ENCODE results near the gene PANK3.
"Not testable (repeated sequence)": the region's sequence is repeated elsewhere in the genome, so short reads cannot be mapped to it uniquely, and the experiment has no call there.

Gene PANK3

DNA sequence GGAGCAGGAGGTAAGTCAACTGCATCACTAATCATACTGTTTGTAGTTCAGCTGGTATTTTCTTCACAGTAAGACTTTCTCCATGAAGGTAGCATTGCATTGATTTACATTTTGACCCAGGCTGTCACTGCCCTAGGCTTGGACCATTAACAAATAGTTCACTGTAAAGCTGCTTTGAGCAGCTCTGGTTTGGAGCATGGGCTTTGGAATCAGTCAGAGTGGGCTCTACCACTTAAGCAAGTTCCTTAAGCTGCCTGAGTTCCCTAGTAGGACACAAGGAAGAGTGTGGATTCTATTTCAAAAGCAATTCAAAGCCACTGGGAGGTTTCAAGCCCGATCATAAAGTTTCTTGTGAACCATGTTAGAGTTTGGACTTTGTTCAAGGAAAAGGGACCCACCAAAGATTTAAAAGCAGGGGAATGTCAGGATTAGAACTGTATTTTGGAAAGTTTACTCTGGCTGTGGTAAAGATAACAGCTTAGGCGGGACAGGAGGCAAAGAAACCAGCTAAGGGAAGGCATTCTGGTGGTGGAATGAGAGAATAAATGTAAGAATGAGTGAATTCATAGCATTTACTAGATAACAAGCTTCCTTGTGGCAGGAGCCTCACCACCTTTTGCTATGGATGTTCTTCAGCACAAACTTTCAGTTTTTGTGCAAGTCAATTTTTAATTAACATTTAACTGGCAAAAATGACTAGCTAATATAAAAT, 12.3 kb upstream of the PANK3 start:
- DNase-seq = no peak

DNA sequence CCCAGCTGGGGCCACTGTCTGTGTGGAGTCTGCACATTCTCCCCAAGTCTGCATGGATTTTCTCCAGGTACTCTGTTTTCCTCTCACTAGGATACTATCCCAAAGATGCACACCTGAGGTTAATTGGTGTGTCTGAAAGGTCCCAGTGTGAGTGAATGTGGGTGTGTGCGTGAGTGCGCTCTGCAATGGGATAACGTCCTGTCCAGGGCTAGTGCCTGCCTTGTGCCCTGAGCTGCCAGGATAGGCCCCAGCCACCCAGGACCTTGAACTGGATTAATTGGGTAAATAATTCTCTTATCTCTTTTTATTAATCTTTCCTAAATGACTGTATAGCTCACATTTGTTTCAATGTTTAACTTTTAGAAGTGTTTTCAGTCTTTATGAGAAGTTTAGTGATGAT, 11.5 kb upstream of the PANK3 start:
- no peak for DNase-seq

DNA sequence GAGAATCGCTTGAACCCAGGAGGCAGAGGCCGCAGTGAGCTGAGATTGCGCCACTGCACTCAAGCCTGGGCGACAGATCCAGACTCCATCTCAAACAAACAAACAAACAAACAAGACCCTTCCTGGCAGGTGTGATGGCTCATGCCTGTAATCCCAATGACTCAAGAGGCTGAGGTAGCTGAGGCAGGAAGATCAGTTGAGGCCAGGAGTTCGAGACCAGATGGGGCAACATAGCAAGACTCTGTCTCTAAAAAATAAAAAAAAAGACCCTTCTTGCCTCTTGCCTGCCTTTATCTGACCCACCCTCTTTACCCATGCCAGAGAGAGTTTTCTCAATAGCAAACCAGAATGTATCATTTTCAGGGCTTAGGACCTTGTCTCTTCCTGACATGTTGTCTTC, 8.8 kb upstream of the PANK3 start:
- DNase-seq = no peak

DNA sequence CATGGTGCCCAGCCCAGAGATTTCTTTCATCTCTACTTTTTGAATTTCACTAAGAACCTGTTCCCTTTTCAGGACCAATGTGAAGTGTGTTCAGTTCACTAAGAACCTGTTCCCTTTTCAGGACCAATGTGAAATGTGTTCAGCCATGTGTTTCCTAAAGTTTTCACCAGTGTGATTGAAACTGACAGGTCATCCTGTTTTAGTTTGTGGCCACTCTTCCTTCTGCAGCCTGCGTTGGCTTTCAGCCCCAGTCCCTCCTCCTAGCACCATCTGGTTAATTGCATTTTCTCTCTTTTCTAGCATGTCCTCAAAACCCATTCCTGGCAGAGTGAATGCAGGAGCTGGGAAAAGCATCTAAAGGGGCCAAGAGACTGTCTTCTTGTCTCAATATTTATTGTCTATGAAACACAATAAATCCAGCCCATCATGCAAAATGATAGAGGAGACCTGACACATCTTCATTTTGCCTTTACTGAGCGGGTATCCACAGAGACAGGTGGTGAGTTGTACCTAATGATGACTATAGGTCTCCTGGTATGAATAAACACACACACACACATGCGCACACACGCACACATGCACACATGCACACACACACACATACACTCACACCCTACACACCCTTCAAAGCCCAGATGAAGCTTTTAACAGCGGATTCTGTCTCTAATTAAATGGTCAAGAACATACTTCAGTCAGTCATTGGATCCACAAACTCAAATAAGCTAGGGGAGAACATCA, 6.1 kb upstream of the PANK3 start:
- peak; percentile 58 for DNase-seq

DNA sequence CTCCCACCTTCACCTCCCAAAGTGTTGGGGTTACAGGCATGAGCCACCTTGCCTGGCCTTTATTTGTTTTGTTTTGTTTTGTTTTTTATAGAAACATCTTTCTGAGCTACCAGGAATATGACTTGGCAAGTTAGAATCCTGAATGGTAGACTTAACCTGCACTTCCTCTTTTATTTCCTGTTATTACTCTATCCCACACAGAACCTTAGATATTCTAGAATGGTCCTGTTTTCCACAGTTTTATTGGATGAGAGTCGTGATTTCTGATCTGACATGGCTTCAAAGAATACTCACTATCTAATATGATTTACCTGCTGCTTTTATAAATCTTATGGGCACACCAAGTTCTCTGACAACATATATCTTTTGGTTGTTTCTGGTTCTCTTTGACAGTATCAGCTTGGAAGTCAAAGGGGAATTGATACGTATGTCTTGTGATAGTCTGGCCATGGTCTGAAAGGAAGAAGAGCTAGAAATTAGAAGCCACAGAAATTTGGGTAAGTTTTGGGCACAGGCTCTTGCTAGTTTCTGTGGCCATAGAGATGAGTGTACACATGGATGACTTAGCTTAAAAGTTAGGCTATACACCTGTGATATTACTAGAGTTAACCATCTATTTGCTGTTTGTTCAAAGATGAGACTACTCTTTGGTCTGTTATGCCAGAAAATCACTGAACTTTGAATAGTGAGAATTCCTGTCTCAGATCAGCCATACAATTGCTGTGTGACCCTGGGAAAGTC, 4.7 kb upstream of the PANK3 start:
- no peak for DNase-seq

DNA sequence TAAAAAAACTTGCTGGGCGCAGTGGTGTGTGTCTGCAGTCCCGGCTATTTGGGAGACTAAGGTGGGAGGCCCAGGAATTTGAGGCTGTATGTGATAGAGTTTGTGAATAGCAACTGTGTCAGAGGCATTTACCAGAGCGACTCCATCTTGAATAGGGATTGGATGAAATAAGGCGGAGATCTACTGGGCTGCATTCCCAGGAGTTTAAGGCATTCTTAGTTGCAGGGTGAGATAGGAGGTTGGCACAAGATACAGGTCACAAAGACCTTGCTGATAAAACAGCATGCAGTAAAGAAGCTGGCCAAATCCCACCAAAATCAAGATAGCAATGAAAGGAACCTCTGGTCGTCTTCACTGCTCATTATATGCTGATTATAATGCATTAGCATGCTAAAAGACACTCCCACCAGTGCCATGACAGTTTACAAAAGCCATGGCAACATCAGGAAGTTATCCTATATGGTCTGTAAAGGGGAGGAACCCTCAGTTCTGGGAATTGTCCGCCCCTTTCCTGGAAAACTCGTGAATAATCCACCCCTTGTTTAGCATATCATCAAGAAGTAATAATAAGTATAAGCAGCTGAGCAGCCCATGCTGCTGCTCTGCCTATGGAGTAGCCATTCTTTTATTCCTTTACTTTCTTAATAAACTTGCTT, 1.8 kb upstream of the PANK3 start:
- DNase-seq = not testable (repeated sequence)

DNA sequence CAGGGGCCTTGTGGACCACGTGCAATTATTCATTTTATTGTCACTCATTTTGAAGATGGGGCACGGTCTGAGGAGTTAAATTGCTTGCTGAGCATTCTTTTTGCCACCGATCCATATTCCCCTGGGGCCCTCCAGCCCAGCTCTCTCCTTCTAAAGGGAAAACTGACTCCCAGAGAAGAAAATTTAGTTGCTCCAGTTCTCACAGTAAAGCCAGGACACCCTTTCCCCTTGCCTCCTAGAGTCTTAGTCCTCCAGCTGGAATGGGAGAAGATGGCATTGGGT, 1.0 kb upstream of the PANK3 start:
- DNase-seq = no peak

DNA sequence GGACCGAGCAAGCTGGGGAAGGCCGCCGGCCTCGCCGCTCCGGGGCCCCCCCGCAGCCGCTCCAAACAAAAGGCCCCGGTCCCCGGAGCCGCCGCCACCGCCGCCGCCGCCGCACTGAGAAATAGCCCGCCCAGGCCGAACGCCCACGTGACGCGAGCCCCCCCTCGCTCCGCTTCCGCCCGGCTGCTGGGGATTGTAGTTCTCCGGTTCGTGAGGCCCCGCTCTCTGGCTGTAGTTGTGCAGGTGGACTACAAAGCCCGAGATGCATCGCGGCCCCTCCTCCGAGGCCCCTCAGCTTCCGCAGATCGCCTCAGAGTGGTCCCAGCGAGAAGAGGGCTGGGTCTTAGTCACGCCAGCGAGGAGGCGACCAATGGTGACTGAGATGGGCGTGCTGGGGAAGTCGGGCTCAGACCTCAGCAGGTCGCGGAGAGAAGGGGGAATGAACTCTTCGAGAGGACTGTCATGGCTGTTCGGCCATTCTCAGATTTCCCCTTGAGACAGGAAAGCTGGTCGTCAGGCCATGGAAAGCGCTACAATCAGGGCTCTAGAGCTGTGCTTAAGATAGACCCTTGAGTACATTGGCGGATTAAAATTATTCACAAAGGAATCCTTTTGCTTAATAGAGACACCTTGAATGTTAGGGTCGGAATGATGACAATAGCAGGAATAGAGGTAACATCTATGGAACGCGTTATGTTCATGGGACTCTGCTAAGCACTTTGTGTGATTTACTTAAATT, 489 bp upstream of the PANK3 start:
- peak; percentile 98 for DNase-seq

DNA sequence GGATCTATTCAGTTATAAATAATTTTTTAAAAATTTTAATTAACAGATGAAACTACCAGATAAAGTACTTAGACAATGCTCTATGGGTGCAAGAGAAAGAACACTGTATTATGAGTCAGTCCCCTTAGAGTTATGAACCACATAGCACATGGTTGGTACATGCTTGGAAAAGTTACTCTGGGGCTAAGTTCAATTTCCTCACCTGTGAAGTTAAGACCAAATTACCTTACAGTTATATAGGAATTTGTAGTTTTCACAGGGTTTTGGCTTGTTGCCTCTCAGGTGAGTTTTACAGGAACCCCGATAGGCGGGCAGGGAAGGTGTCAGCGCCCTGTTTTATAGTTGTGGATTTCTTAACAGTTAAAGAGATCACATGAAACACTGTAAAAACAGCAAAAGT, 1.2 kb downstream of the PANK3 start:
- no peak for DNase-seq

DNA sequence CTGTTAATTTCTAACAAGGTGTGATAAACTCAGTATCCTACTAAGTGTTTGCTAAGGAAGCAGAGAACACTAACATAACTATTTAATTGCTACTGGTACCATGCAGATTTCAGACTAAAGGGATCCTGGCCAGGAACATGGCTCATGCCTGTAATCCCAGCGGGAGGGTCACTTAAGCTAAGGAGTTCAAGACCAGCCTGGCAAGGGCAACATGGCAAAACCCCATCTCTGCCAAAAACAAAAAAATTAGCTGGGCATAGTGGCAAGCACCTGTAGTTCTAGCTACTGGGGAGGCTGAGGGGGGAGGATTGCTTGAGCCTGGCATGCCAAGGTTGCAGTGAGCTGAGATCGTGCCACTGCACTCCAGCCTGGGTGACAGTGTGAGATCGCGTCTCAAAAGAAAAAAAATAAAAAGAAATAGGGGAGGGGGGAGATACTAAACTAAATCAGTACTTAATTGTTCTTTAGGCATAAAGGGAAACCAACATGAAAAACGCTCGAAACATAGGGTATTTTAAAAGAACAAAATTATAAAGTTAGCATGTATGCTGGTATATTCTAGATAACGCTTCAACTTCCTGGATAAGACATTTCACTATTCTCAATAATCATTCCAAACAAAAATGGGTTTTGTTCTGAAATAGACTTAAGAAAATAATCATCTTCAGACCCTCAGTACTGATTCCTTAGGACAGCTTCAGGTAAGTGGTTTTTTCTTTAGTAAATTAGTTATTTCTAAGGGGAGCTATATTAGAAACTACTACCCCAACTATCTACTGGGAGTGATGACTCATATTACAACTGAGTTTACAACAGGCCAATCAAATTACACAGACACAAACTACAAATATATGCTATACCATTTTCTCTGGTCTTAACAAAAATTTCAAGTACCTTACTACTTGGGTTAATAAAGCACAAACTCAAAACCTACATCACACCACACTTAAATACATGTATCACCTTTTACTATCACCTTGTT, 3.5 kb downstream of the PANK3 start:
- DNase-seq = no peak

DNA sequence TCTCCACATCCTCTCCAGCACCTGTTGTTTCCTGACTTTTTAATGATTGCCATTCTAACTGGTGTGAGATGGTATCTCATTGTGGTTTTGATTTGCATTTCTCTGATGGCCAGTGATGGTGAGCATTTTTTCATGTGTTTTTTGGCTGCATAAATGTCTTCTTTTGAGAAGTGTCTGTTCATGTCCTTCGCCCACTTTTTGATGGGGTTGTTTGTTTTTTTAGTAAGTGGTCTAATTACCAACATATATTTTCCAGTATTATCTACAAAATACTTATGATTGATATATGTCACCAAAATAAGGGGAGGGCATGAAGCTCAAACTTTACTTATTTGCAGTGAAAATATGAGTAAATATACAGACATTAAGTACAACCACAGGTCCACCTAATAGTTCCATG, 5.0 kb downstream of the PANK3 start:
- DNase-seq = not testable (repeated sequence)

DNA sequence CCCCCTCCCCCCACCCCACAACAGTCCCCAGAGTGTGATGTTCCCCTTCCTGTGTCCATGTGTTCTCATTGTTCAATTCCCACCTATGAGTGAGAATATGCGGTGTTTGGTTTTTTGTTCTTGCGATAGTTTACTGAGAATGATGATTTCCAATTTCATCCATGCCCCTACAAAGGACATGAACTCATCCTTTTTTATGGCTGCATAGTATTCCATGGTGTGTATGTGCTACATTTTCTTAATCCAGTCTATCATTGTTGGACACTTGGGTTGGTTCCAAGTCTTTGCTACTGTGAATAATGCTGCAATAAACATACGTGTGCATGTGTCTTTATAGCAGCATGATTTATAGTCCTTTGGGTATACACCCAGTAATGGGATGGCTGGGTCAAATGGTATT, 5.5 kb downstream of the PANK3 start:
- not testable (repeated sequence) for DNase-seq

DNA sequence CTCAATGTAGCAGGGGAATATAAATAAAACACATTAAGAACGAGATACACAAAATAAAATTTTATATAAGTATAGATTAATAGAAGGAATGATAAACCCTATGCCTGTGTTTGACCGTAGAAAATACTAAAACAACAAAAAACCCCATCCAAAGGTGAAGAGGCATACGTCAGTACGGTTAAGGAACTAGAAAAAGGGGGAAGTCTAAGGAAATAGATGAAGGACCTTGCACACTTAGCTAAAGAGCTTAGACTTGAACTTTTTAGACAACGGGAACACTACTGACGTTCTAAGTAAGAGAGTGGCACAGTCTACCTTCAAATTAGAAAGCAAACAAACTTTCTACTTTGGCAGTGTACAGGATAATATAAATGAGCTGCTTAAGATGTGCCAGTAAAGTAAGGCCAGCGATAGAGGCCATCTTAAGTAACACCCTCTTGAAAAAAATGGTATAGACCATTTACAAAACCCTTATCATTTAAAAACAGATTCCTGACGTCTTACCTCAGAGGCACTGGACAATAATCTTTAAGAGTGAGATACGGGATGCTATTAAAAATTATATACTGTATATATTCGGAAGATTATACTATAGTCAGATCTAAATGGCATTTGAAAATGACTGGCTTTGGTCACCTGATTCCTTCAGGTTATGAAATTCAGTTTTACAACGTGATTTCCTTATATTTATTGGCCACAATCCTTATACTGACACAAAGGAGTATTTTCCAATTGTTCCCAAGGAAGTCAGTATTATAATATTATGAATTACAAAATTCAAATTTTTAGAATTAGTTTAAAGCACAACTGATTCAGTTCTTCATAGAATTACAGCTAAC, 8.5 kb downstream of the PANK3 start:
- DNase-seq = no peak

DNA sequence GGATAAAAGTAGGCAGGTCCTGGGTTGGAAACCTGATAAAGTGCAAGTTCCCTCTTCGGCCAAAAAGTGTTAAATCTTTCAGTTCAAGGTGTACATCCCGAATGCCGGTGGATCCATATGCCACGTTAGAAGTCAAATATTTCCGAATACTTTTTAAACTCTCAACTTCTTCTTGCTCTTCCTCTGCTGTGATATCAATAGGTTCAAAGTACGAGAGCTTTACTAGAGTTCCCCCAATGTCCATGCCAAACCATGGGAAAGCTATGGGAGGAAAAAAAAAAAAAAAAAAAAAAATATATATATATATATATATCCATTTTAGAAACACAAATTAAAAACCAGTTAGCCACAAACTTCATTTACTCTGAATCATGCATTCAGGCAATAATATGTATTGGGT, 10.4 kb downstream of the PANK3 start:
- DNase-seq = no peak

DNA sequence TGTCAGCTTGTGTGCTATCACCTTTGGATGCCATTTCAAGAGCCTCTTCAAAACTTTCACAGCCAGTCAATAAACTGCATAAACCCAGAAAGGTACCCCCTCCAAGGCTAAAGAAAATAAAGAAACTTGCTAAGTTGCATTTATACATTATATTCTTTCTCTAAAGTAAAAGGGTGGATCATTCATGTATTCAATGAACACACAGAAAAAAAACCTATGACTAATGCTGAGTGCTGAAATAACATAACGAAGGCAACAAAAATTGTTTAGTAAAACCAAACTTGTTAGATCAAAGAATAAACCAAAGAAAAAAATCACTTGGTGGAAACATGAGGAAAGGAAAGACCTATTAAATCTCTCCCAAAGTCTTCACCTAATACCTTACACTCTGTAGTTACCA, 15.2 kb downstream of the PANK3 start:
- no peak for DNase-seq

DNA sequence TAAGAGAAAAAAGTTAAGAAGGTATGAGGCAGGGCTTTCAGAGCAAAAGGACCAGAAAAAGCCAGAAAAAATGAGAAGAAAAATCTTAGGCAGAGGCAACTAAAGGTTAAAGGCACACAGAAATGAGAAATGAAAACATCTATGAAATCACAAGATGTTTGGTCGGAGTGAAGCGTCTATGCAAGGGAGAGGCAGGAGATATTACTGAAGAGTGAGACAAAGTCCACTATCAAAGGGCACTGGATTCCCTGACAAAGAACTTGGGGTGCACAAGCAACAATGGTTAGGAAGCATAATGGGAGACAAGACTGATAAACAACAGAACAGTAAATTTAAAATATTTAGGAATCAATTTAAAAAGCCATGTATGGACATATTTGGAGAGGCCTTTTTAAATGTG, 16.9 kb downstream of the PANK3 start:
- no peak for DNase-seq

DNA sequence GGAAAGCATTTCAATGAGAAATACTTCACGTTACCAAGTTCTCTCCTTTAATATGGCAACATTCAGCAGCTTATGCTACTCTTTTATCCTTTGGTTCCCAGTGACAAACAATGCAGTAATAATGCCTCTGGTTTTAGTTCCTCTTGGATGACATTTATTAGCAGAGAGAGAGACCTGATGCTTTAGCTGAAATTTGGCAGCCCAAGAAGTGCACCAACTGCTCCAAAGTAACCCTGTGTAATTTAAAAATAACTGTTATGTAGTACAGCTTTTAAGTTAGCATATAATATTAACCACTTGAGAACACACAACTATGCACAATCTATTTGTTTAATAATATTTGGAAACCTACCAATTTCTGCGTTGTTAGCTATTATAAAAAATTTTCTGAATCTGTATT, 21.8 kb downstream of the PANK3 start:
- DNase-seq = no peak

DNA sequence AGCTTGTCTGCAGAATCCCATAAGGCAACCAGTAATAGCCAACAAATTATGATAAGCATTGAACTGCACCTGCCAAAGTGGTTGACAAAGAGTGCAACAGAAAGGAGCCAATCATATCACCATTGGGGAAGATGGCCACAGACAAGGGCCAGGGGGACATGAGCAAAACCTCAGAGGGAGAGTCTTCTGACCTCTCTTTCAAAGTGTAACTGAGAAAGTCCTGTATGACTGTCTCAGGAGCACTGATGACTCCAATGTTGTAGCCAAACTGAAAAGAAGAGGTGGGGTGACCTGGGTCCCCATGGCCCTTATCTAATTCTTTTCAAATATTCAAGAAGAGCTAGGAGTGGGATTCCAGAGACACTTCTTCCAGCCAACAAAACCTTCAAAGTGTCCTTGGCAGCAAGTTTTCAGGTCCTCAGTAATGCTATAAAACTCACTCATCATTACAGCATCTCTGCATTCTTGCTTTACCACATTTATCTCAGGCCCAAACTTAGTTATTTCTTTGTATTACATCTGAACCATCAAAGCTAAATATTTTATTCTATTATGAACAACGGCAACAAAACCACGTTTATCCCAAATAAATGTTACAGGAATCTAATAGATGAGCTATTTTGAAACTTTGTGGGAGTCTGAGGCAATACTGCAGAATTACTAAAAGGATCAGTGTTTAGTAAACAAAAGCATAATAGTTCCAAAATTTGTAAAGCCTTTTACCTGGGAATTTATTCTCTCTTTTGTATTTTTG, 25.6 kb downstream of the PANK3 start:
- no peak for DNase-seq

DNA sequence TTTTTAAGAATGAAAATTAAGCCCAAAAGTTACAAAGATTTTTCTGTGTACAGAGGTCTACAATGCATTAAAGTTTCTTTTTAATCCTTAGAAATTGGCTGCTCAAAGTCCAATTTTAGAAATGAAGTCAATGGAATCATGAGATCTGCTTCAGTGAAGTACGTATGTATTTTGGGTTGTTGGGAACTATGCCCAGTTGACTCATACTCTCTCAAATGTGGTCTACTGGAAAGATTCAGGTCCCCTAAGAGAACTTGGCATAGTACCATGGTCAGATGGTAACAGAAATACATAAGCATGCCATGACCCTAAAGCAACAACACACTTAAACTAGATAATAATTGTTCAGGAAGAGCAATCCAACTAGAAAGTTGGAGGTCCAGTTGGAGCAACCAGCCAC, 27.0 kb downstream of the PANK3 start:
- DNase-seq = no peak

DNA sequence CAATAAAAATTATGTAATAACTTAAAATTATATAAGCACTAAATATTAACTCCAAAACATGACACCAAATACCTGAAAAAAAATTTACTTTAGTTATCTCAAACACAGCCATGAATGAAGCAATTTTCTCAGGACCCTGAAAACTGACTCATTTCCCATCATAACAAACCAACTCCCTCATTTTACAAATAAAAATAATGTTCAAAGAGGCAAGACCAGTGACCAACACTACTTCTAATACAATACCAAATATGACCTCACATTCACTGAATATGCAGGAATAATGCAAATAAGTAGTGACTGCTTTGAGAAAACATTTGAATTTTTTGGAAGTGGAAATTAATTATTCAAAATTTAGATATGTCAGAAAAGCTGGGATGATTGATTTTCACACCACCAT, 28.5 kb downstream of the PANK3 start:
- no peak for DNase-seq
